NCI-H2107 (cell line): ENCODE data around the gene MED15.
"Not testable (repeated sequence)": the region's sequence is repeated elsewhere in the genome, so short reads cannot be mapped to it uniquely, and the experiment has no call there.

Experiments used
- DNase-seq: peaks from one replicate; lab custom pipeline; 2025; lab: John Stamatoyannopoulos, UW

The MED15 gene

GRCh38 chr22:20604092-20604747, 96.8 kb downstream of the MED15 start:
- DNase-seq = no peak

GRCh38 chr22:20604776-20605221, 97.4 kb downstream of the MED15 start:
- no peak for DNase-seq

GRCh38 chr22:20605328-20605727, 97.9 kb downstream of the MED15 start:
- DNase-seq = no peak

- DNase-seq = peak; percentile 71
These were observed 98.8 kb downstream of the MED15 start for GRCh38 chr22:20606041-20606783.

GRCh38 chr22:20606784-20607128, 99.3 kb downstream of the MED15 start:
- DNase-seq = no peak

GRCh38 chr22:20607157-20607907, 99.9 kb downstream of the MED15 start:
- DNase-seq = peak; percentile 14

GRCh38 chr22:20610243-20610686, 102.9 kb downstream of the MED15 start:
- no peak for DNase-seq

- DNase-seq = no peak
These were observed 103.3 kb downstream of the MED15 start for GRCh38 chr22:20610757-20611156.

- no peak for DNase-seq
These were observed 104.0 kb downstream of the MED15 start for GRCh38 chr22:20611418-20611817.

GRCh38 chr22:20613301-20613700, 105.9 kb downstream of the MED15 start:
- DNase-seq = no peak

GRCh38 chr22:20615021-20615420, 107.6 kb downstream of the MED15 start:
- DNase-seq = no peak

- no peak for DNase-seq
These were observed 108.4 kb downstream of the MED15 start for GRCh38 chr22:20615533-20616450.

- DNase-seq = no peak
These were observed 109.1 kb downstream of the MED15 start for GRCh38 chr22:20616451-20617043.

GRCh38 chr22:20618488-20618887, 111.1 kb downstream of the MED15 start:
- DNase-seq = no peak

GRCh38 chr22:20619045-20619892, 111.9 kb downstream of the MED15 start:
- DNase-seq = no peak

- DNase-seq = not testable (repeated sequence)
These were observed 112.4 kb downstream of the MED15 start for GRCh38 chr22:20619893-20620194.

- DNase-seq = no peak
These were observed 113.8 kb downstream of the MED15 start for GRCh38 chr22:20621162-20621561.

- no peak for DNase-seq
These were observed 115.4 kb downstream of the MED15 start for GRCh38 chr22:20622650-20623339.

GRCh38 chr22:20624161-20624616, 116.8 kb downstream of the MED15 start:
- no peak for DNase-seq

GRCh38 chr22:20625270-20625669, 117.9 kb downstream of the MED15 start:
- no peak for DNase-seq
